SIG-M5 treated with dmso at 0.1 percent for 504 hours (cell line): ENCODE results near the gene ZNF451.

Experiments
- DNase-seq: peaks from one replicate; lab custom pipeline; 2025; ENCODE audit not compliant: unreplicated experiment; lab: John Stamatoyannopoulos, UW

The ZNF451 gene

GRCh38 chr6:57201718-57202117, 111.7 kb downstream of the ZNF451 start:
- DNase-seq, result no peak

DNA sequence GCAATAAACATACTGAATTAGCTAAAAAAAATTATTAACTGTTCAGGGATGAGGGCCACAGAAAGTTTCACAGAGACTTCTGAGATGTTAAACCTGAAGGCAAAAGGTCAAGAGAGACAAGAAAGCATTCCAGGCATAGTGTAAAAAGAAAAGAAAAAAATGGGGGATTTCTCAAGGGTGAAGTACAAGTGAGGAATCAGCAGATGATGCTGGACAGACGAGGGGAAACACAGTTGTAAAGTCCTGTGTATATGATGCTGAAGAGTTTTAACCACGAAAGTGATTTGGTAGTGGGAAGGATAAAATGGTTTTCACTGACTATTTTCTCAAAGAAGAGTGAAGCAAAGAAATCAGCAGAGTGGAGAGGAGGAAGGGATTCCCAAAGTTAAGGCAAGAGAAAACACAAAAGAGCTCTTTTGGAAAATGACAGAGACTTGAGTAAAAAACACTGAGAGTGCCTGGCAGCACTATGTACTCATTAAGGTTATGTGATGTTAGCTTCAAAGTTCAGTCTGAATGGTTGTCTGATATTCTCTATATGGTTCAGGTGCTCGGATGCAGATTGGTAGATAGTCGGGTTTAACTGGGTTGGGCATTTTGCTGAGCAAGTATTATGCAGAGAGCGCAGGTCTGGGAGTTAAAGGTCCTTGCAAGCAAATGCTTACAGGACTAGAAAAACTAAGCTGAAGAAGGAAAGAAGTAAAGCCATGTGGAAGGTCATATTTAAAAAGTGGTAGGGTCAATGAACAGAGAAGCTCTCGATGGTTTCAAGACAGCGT, 115.8 kb downstream of the ZNF451 start:
- no peak for DNase-seq

- no peak for DNase-seq
Measured at GRCh38 chr6:57207141-57207540, 117.2 kb downstream of the ZNF451 start.

- no peak for DNase-seq
Measured at GRCh38 chr6:57207872-57208271, 117.9 kb downstream of the ZNF451 start.

GRCh38 chr6:57209030-57209429, 119.0 kb downstream of the ZNF451 start:
- DNase-seq, result no peak

GRCh38 chr6:57210060-57210459, 120.1 kb downstream of the ZNF451 start:
- DNase-seq, result no peak

GRCh38 chr6:57215260-57215659, 125.3 kb downstream of the ZNF451 start:
- no peak for DNase-seq

DNA sequence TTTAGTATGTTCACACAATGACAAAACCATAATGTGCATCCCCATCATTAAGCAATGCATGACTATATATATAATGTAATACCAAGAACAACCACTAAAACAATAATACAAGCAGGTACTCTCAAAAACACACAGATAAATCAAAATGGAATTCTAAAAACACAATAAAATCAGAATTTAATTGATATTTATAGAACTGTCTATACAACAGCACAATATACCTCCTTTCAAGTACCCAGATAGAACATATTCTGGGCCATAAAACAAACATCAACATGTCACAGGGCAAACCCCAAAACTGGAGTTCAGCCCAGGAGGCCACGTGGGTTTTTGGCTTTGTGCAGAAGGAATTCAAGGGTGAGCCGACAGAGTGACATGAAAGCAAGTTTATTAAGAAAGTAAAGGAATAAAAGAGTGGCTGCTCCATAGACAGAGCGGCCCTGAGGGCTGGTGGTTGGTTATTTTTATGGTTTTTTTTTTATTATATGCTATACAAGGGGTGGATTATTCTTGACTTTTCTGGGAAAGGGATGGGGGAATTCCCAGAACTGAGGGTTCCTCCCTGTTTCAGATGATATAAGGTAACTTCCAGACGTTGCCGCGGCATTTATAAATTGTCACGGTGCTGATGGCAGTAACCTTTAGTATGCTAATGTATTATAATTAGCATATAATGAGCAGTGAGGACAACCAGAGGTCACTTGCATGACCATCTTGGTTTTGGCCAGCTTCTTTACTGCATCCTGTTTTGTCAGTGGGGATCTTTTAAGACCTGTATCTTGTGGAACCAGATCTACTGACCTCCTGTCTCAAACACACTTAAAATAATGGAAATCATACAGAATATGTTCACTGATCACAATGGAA, 126.5 kb downstream of the ZNF451 start:
- no peak for DNase-seq

- no peak for DNase-seq
Measured at GRCh38 chr6:57217270-57217669, 127.3 kb downstream of the ZNF451 start.
